ENCODE measurements around the gene TYW5. TPM values are rescaled to one million over a fixed set of nuclear protein-coding genes. Genes with fewer than 3 reads are reported as not detected.

Gene TYW5
- total and polyA plus RNA-seq, 2 of the 13 experiments (the other 11 are each of a cell fraction or from before 2014, with no cell fraction given), result 8.3 to 14.6 TPM

DNA sequence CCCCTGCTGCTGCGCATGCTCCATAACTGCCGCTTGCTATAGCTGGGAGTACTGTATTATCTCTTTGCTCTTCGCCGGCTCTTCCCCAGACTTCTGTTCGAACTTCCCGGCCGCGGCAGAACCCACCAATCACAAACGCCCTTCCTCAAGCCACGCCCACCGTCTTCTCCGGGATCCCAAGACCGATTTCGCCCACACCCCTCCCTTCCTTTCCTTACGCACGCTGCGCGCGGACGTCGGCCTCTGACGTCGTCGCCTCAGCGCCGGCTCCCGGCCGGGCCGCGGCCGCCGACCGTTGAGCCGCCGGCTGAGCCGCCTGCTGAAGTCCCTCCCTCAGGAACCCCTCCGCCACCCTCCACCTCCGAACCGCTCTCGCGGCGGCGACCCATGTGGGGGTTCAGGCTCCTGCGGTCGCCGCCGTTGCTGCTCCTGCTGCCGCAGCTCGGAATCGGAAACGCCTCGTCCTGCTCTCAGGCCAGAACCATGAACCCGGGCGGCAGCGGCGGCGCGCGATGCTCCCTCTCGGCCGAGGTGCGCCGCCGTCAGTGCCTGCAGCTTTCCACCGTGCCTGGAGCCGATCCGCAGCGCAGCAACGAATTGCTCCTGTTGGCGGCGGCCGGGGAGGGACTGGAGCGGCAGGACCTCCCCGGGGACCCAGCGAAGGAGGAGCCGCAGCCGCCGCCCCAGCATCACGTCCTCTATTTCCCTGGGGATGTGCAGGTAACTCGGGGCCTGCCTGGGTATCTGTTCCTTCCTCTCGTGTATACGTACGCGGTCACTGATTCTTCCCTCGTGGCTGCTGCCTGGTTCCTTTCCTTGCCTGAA is 44.0 kb downstream of the TYW5 start, which contains the start of gene C2orf69 (continued):
- TF ChIP-seq, protein P1, sequence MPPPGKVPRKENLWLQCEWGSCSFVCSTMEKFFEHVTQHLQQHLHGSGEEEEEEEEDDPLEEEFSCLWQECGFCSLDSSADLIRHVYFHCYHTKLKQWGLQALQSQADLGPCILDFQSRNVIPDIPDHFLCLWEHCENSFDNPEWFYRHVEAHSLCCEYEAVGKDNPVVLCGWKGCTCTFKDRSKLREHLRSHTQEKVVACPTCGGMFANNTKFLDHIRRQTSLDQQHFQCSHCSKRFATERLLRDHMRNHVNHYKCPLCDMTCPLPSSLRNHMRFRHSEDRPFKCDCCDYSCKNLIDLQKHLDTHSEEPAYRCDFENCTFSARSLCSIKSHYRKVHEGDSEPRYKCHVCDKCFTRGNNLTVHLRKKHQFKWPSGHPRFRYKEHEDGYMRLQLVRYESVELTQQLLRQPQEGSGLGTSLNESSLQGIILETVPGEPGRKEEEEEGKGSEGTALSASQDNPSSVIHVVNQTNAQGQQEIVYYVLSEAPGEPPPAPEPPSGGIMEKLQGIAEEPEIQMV (CRISPR knock-in tag; IDR thresholded peaks at IDR 0.05; ENCODE audit: low read depth), result peak; percentile 92; the same call in 1 of the 2 replicates
- TF ChIP-seq, protein P2, sequence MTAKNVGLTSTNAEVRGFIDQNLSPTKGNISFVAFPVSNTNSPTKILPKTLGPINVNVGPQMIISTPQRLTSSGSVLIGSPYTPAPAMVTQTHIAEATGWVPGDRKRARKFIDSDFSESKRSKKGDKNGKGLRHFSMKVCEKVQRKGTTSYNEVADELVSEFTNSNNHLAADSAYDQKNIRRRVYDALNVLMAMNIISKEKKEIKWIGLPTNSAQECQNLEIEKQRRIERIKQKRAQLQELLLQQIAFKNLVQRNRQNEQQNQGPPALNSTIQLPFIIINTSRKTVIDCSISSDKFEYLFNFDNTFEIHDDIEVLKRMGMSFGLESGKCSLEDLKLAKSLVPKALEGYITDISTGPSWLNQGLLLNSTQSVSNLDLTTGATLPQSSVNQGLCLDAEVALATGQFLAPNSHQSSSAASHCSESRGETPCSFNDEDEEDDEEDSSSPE (CRISPR knock-in tag; IDR thresholded peaks at IDR 0.05), result peak; percentile 99
- TF ChIP-seq ZNF546 (CRISPR knock-in tag; conservative IDR thresholded peaks at IDR 0.05) (no peak), SIN3A (IDR thresholded peaks at IDR 0.05; ENCODE audit: borderline replicate concordance, low read depth, low read length) (peak; percentile 100), ZNF644 (CRISPR knock-in tag; IDR thresholded peaks at IDR 0.05; ENCODE audit: low read depth) (no peak), MAFK (conservative IDR thresholded peaks at IDR 0.05 in 1 of 2, IDR thresholded peaks at IDR 0.05 in 1 of 2; ENCODE audit: low read length in 2 of 2) (no peak), ZBTB38 (CRISPR knock-in tag; IDR thresholded peaks at IDR 0.05) (peak; percentile 69), ZC3H13 (CRISPR knock-in tag; IDR thresholded peaks at IDR 0.05) (peak; percentile 85), SETDB1 (CRISPR knock-in tag; IDR thresholded peaks at IDR 0.05; ENCODE audit: borderline replicate concordance) (no peak), ZNF839 (CRISPR knock-in tag; IDR thresholded peaks at IDR 0.05; ENCODE audit: borderline replicate concordance) (peak; percentile 91; the same call in 1 of the 2 replicates), ZNF331 (CRISPR knock-in tag; IDR thresholded peaks at IDR 0.05) (peak; percentile 88; the same call in 1 of the 2 replicates), HNRNPK (IDR thresholded peaks at IDR 0.05; ENCODE audit: low read depth, low read length, poor library complexity, severe bottlenecking) (peak; percentile 98), SKI (IDR thresholded peaks at IDR 0.05; ENCODE audit: partially characterized antibody) (peak; percentile 46), XBP1 (CRISPR knock-in tag; IDR thresholded peaks at IDR 0.05) (no peak), ZNF674 (CRISPR knock-in tag; IDR thresholded peaks at IDR 0.05; ENCODE audit: low read depth) (no peak), ZFP36L2 (CRISPR knock-in tag; IDR thresholded peaks at IDR 0.05) (no peak), RCOR2 (CRISPR knock-in tag; IDR thresholded peaks at IDR 0.05) (no peak; the same call in 1 of the 2 replicates), ISX (CRISPR knock-in tag; conservative IDR thresholded peaks at IDR 0.05) (0 out of 2 replicates have a peak, but pooled peaks have one; percentile 32), ZKSCAN1 (IDR thresholded peaks at IDR 0.05; ENCODE audit: low read length) (0 out of 2 replicates have a peak, but pooled peaks have one; percentile 22), SRSF4 (IDR thresholded peaks at IDR 0.05; ENCODE audit: low read depth, low read length, poor library complexity, severe bottlenecking) (no peak), ZBTB7A (CRISPR knock-in tag; IDR thresholded peaks at IDR 0.05) (0 out of 2 replicates have a peak, but pooled peaks have one; percentile 34), HIVEP1 (CRISPR knock-in tag; IDR thresholded peaks at IDR 0.05) (peak; percentile 65; the same call in 1 of the 2 replicates), FOXO1 (CRISPR knock-in tag; IDR thresholded peaks at IDR 0.05) (peak; percentile 38; the same call in 1 of the 2 replicates)
- TF ChIP-seq, protein P3, sequence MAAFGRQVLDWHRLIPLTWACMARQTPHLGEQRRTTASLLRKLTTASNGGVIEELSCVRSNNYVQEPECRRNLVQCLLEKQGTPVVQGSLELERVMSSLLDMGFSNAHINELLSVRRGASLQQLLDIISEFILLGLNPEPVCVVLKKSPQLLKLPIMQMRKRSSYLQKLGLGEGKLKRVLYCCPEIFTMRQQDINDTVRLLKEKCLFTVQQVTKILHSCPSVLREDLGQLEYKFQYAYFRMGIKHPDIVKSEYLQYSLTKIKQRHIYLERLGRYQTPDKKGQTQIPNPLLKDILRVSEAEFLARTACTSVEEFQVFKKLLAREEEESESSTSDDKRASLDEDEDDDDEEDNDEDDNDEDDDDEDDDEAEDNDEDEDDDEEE (CRISPR knock-in tag; IDR thresholded peaks at IDR 0.05), result peak; percentile 84; the same call in 1 of the 2 replicates
- TF ChIP-seq, protein P4, sequence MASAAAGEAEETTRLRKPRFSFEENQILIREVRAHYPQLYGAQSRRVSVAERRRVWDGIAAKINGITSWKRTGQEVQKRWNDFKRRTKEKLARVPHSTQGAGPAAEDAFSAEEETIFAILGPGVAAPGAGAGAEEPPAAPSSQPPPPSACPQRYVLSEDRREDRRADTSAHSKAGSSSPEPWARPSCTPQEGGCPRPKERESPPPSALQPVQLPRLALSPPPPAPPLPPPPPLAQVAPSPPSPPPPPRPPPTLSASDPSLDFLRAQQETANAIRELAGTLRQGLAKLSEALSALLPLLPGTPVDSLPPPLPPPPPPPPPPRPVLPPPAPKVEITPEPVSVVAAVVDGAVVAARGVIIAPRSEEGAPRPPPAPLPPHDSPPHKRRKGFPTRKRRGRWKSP (CRISPR knock-in tag; IDR thresholded peaks at IDR 0.05), result peak; percentile 92
